Hepatic stellate cell (primary cell): ENCODE measurements around the gene HMG20A.

ENCODE experiments used
- DNase-seq: peaks from one replicate; pipeline ENCODE4 v3.0.0; 2011; ENCODE audit warnings: low spot score

The HMG20A gene

GRCh38 chr15:77519540-77519939, 98.9 kb downstream of the HMG20A start:
- DNase-seq: no peak

GRCh38 chr15:77521206-77521605, 100.5 kb downstream of the HMG20A start:
- no peak for DNase-seq

- DNase-seq: no peak
Observed at GRCh38 chr15:77525400-77525811, 104.7 kb downstream of the HMG20A start.

GRCh38 chr15:77525907-77526594, 105.4 kb downstream of the HMG20A start:
- DNase-seq: no peak

- DNase-seq: no peak
Observed at GRCh38 chr15:77526595-77527163, 106.0 kb downstream of the HMG20A start.

GRCh38 chr15:77527164-77527778, 106.6 kb downstream of the HMG20A start:
- peak; percentile 75 for DNase-seq

- no peak for DNase-seq
Observed at GRCh38 chr15:77527831-77528231, 107.1 kb downstream of the HMG20A start.

- no peak for DNase-seq
Observed at GRCh38 chr15:77528290-77528967, 107.7 kb downstream of the HMG20A start.

- no peak for DNase-seq
Observed at GRCh38 chr15:77528968-77529319, 108.3 kb downstream of the HMG20A start.

GRCh38 chr15:77529394-77530159, 108.9 kb downstream of the HMG20A start:
- DNase-seq: no peak

GRCh38 chr15:77530576-77530975, 109.9 kb downstream of the HMG20A start:
- DNase-seq: no peak

- no peak for DNase-seq
Observed at GRCh38 chr15:77531191-77532000, 110.7 kb downstream of the HMG20A start.

GRCh38 chr15:77532067-77532710, 111.5 kb downstream of the HMG20A start:
- no peak for DNase-seq

- DNase-seq: no peak
Observed at GRCh38 chr15:77532846-77533245, 112.2 kb downstream of the HMG20A start.

- no peak for DNase-seq
Observed at GRCh38 chr15:77533578-77534430, 113.1 kb downstream of the HMG20A start.
